Epidermal melanocyte (primary cell): ENCODE data around the gene TBX18.

Experiments
- DNase-seq: peaks from one replicate; pipeline ENCODE4 v3.0.0; 2011; ENCODE audit warnings: low spot score; ENCODE audit not compliant: insufficient read length

TBX18 gene

GRCh38 chr6:84749181-84749580, 15.2 kb downstream of the TBX18 start:
- no peak for DNase-seq

DNA sequence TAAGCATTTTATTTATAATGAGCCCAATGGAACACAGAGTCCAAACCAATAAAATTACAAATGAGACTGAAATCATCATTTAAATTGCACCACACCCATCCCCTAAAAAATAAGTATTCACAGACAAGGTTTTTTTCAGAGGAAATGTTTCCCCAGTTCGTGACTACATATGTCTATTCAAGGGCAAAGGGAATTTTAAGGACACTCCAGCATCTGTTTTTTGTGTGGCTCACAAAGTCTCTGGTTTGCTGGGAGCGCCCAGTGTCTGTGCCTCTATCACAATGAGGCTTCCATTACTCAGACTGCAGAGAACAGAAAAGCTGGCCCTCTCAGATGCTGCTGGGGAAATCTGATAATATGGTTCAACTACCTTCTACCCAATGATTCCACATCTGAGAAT, 16.0 kb downstream of the TBX18 start:
- no peak for DNase-seq

GRCh38 chr6:84743616-84744015, 20.8 kb downstream of the TBX18 start:
- no peak for DNase-seq

DNA sequence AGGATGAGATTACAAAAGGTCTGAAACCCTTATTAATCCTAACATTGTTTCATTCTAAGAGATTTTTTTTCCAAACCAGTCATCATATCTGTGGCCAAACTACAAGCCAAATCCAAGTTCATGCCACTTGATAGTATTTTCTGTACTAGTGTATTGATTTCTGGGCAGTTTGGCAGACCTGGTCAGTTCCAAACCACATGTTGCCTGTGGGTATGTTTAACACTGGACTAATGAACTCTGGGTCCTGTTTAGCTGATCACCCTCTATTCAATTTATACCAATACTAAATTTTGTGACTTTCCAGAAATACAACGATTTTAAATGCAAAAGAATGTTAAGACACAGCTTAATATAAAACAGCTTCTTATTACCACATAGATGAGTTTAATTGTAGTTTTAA, 24.0 kb downstream of the TBX18 start:
- no peak for DNase-seq

DNA sequence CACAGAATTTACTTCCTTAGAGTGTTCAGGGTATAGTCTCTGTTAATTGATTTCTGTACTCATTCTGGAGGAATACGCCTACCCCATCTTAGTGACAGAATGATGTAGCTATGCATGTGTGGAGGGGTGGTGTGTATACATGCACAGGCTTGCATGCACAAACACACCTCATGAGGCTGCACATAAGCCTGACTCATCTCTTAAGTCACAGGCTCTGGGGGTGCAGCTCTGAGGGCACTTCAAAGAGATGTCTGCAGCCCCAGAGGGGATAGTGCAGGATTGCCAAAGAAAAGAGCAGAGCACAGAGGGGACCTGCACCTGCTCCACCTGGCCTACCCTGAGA, 24.6 kb downstream of the TBX18 start:
- no peak for DNase-seq

GRCh38 chr6:84738996-84739865, 25.2 kb downstream of the TBX18 start:
- DNase-seq: no peak

- DNase-seq: no peak
Measured at GRCh38 chr6:84733889-84734288, 30.5 kb downstream of the TBX18 start.

- no peak for DNase-seq
Measured at GRCh38 chr6:84731901-84732300, 32.5 kb downstream of the TBX18 start.

GRCh38 chr6:84731401-84731800, 33.0 kb downstream of the TBX18 start:
- DNase-seq: no peak

GRCh38 chr6:84728602-84729001, 35.8 kb downstream of the TBX18 start:
- DNase-seq: no peak

- DNase-seq: no peak
Measured at GRCh38 chr6:84719152-84719551, 45.2 kb downstream of the TBX18 start.

GRCh38 chr6:84718038-84718955, 46.1 kb downstream of the TBX18 start:
- DNase-seq: no peak

DNA sequence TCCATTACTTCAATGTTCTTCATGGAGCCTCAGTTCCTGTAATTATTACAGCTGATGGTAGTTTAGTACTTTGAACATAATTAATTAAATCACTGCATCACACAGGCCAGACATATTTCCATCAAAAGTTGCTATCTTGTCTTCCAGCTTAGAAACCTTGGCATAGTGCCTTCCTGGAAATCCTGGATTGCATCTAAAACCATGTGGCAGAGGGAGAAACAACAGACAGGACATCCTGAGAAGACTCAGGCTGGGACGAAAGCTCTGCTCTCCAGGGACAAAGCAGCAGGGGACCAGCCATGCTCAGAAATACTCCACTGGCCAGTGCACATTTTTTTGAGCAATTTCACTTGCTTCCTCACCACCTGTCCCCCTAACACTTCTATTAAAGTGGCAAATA, 55.3 kb downstream of the TBX18 start:
- no peak for DNase-seq

DNA sequence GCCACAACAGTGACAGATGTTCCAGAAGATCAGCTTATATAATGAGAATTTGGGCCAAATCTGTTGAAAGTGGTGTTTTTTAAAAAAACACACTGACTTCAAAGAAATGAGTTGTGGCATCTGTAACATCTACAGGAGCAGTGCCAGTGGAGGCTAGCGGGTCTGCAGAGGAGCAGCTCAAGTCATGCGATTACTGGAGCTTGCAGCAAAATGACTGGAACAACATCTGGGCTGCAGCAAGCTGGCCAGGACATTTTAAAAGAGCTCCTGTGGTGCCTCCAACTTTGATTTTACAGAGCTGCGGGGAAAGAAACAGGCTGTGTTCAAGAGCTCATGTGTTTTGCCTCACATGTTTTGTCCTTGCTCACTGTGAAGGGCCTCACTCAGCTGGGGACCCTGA, 57.2 kb downstream of the TBX18 start:
- peak; percentile 23 for DNase-seq

GRCh38 chr6:84696166-84696565, 68.2 kb downstream of the TBX18 start:
- no peak for DNase-seq

DNA sequence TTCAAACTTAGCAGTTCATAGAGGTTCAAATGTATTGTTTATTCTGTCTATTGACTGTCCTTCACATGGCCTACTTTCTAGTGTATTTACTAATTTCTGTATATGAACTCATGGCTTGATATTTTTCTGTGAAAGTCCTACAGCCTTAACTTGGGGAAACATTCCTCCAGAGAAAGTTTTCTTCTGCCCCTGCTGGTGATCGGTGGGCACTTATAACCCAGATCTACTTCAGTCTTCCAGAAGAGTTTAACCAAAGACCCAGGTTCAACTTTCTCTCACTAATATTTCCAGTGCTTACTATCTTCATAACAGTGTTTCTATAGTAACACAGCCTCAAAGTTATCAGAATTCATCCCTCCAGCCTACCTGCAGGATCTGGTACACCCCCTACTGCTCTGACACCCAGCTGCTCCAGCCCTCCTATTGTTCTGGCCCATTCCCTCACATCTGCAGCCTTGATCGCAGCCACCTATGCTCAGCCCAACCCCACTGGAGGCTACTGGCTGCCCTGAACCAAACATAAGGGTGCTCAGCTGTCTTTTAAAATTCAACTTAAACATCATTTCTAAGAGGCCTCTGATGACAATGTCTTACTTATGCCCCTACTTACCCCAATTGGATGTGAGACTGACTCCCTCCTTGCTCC, 72.3 kb downstream of the TBX18 start:
- no peak for DNase-seq

- no peak for DNase-seq
Measured at GRCh38 chr6:84688141-84688873, 76.1 kb downstream of the TBX18 start.

- no peak for DNase-seq
Measured at GRCh38 chr6:84687431-84687830, 77.0 kb downstream of the TBX18 start.

DNA sequence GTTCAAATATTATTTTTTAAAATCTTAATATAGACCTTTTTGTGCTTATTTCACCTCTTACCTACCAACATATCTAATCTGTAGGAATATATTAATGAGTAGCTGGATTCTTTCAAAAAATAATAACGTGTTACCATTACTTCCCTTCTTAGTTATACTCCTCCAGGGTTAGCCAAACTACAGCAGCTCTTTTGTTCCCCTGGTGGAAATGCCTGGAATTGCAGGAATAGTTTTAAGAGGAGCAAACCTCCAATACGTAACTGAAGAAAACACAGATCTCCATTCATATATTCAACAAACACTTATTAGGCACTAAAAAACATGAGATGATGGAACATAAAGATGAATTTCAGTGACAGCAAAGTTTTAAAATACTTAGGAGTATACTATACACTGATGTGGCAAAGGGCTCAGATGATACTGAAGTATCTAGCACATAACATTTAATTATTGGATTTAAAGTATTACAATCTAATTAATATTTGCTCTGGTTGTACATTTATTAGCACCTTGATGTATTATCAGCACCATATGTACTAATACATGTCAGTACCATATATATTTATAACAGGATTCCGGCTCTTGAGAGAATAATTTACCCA, 78.3 kb downstream of the TBX18 start:
- no peak for DNase-seq

- no peak for DNase-seq
Measured at GRCh38 chr6:84681693-84682326, 82.6 kb downstream of the TBX18 start.
